ENCODE data around the gene DNAJC8. TPM values are rescaled to one million over a fixed set of nuclear protein-coding genes. Genes with fewer than 3 reads are reported as not detected.

Gene DNAJC8
- total and polyA plus RNA-seq, 4 experiments from 2014 or later = 71.5 to 199 (median 113) TPM

GRCh38 chr1:28155628-28156027 is 77.2 kb downstream of the DNAJC8 start:
- Histone ChIP-seq H3K4me1 (ENCODE audit: insufficient read depth, low read length) (no peaks in the 10 kb centered on the region), H3K27me3 (ENCODE audit: insufficient read depth, low read length) (no peaks in the 10 kb centered on the region), H3K27ac (ENCODE audit: low read depth, low read length) (no peak overlapping the region), H3K36me3 (ENCODE audit: insufficient read depth, low read length) (no peaks in the 10 kb centered on the region), H3K4me3 (ENCODE audit: low read length in 2 of 2) (no peak overlapping the region), H3K9me3 (ENCODE audit: control insufficient read depth in 1 of 2, low read length in 2 of 2) (no peaks in the 10 kb centered on the region)
- POLR2A ChIA-PET (ENCODE audit: partially characterized antibody) = no interaction called here
- no peak for DNase-seq
- Mint-ChIP-seq H3K9me3 (peaks cover 0 to 2% (median 0%) of the 10 kb centered on the region in 8 donors), H3K36me3 (peaks cover 0 to 1% of the 10 kb centered on the region in 2 donors), H3K27me3 (peaks cover 0 to 2% of the 10 kb centered on the region in 2 donors), H3K4me3 (no peak overlapping the region), H3K27ac (no peak overlapping the region), H3K4me1 (peaks cover 0 to 4% (median 3%) of the 10 kb centered on the region in 4 donors)
- CTCF ChIA-PET (ENCODE audit: partially characterized antibody) = no interaction called here
- intact Hi-C loops (cut with micrococcal nuclease) = no loop called here

- H3K27ac ChIP-seq (ENCODE audit: low read depth, low read length) = no peak overlapping the region
Measured at GRCh38 chr1:28154078-28154594, 78.7 kb downstream of the DNAJC8 start.

More at GRCh38 chr1:28154078-28154594, 78.7 kb downstream of the DNAJC8 start:
- POLR2A ChIA-PET (ENCODE audit: partially characterized antibody) = no interaction called here
- Mint-ChIP-seq H3K4me3 (no peak overlapping the region), H3K4me1 (peaks cover 0 to 4% (median 3%) of the 10 kb centered on the region in 4 donors), H3K36me3 (peaks cover 0 to 7% of the 10 kb centered on the region in 2 donors), H3K27me3 (peaks cover 0 to 2% of the 10 kb centered on the region in 2 donors), H3K27ac (no peak overlapping the region), H3K9me3 (peaks cover 0 to under 1% (median 0%) of the 10 kb centered on the region in 8 donors)
- Histone ChIP-seq H3K4me1 (ENCODE audit: insufficient read depth, low read length) (no peaks in the 10 kb centered on the region), H3K9me3 (ENCODE audit: control insufficient read depth in 1 of 2, low read length in 2 of 2) (no peaks in the 10 kb centered on the region), H3K4me3 (ENCODE audit: low read length in 2 of 2) (no peak overlapping the region), H3K27me3 (ENCODE audit: insufficient read depth, low read length) (no peaks in the 10 kb centered on the region), H3K36me3 (ENCODE audit: insufficient read depth, low read length) (no peaks in the 10 kb centered on the region)
- DNase-seq = no peak
- CTCF ChIA-PET (ENCODE audit: partially characterized antibody) = interaction anchor here (0.7 kb wide), 1 partner anchor 8 kb away, joined by 3 read pairs; no protein-coding TSS in a partner anchor
- intact Hi-C loops (cut with micrococcal nuclease) = no loop called here

Other genes with a start within 250 kb of the DNAJC8 start
- 10 to 100 TPM; 21.1 to 22.6 TPM for gene EYA3, start 144.4 kb downstream of the DNAJC8 start, total RNA-seq
- 1 to 10 TPM; 4.8 to 5.9 TPM for gene EYA3, start 144.4 kb downstream of the DNAJC8 start, polyA plus RNA-seq
- 1 to 10 TPM; 1.2 to 1.7 TPM for gene PTAFR, start 56.3 kb downstream of the DNAJC8 start, total RNA-seq
- under 1 TPM; 0.25 to 0.57 TPM for gene PTAFR, start 56.3 kb downstream of the DNAJC8 start, polyA plus RNA-seq
- gene ATP5IF1, start 3.1 kb upstream of the DNAJC8 start, total RNA-seq = 100 to 1,000 TPM; 111 TPM
- gene ATP5IF1, start 3.1 kb upstream of the DNAJC8 start, polyA plus RNA-seq = 100 to 1,000 TPM; 383 to 743 TPM
- gene SESN2, start 26.5 kb upstream of the DNAJC8 start, total RNA-seq = 1 to 10 TPM; 5.7 to 6.4 TPM
- 1 to 10 TPM; 3.5 to 7.6 TPM for gene SESN2, start 26.5 kb upstream of the DNAJC8 start, polyA plus RNA-seq
- gene MED18, start 96.0 kb upstream of the DNAJC8 start, total RNA-seq = 10 to 100 TPM; 15.5 to 16.9 TPM
- 10 to 100 TPM in 1 of 2 donors, 1 to 10 TPM in 1; 1.8 to 13.3 TPM for gene MED18, start 96.0 kb upstream of the DNAJC8 start, polyA plus RNA-seq
- 10 to 100 TPM; 27.1 to 28.8 TPM for gene PHACTR4, start 136.7 kb upstream of the DNAJC8 start, total RNA-seq
- 10 to 100 TPM in 1 of 2 donors, 1 to 10 TPM in 1; 3.6 to 22.8 TPM for gene PHACTR4, start 136.7 kb upstream of the DNAJC8 start, polyA plus RNA-seq

Data from CD4-positive, alpha-beta memory T cell (primary cell).